GM21529 (cell line): ENCODE results near the gene ZC3H14.
A peak's percentile ranks its signal among the peaks of the same experiment; 100 is the strongest.

Experiments
- ATAC-seq: cut with Tn5 transposase; IDR thresholded peaks from one replicate; pipeline ENCODE4 v1.9.1; 2021; ENCODE audit not compliant: unreplicated experiment

Gene ZC3H14

DNA sequence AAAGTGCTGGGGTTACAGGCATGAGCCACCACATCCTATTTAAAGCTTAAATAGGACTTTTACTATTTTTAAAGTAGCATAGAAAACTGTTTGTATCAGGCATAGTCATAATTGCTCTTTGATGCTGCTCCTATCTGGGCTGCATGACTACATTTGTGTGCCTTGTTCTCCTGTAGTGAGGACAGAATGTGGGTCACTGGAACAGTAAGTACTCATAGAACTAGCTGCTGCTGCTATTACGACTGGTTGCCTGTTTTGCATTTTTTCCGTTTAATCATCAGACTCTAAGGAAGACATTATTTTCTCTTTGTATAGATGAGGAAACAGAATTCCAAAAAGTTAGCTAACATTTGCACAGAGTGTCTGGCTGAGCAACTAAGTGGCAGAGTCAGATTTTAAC is 42.8 kb downstream of the ZC3H14 start:
- ATAC-seq: no peak

DNA sequence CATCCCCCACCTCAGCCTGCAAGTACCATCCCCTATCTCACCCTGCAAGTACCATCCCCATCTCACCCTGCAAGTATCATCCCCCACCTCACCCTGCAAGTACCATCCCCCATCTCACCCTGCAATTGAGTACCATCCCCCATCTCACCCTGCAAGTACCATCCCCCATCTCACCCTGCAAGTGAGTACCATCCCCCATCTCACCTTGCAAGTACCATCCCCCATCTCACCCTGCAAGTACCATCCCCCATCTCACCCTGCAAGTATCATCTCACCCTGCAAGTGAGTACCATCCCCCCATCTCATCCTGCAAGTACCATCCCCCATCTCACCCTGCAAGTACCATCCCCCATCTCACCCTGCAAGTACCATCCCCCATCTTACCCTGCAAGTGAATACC is 45.0 kb downstream of the ZC3H14 start:
- no peak for ATAC-seq

DNA sequence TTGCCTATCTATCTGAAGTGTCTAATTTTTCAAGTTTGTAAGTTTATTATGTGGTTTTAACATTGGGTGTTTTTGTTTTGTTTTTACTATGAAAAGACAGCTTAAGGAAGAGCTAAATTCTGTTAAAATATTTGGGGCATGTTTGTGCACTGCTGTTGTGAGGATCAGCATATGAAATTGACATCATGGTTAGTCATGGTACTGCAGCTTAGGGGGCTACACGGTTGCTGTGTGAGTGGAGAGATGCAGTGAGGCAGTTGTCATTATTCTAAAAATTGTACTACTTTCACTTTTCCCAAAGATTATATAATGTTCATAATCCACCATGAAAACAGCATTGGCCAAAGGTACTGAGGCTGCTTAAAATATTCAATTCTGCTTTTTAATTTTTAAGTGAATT is 49.0 kb downstream of the ZC3H14 start:
- ATAC-seq: no peak

DNA sequence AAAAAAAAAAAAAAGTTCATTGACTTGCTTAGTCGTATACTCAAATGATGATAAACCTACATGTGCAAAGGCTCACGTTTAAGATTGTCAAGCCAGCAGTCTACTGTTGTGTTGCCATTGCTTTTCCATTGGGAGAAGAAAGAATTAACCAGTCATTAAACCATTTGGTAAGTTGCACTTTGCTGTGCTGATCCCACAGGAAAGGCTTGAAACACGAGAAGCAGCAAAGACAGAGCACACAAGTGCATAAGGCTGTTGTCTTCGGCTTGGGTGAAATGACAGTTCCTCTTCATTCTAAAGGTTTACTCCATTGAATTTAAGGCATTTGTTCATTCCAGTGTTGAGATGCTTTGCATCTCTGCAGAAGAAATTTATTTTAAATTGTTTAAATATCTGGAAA is 50.1 kb downstream of the ZC3H14 start:
- no peak for ATAC-seq

DNA sequence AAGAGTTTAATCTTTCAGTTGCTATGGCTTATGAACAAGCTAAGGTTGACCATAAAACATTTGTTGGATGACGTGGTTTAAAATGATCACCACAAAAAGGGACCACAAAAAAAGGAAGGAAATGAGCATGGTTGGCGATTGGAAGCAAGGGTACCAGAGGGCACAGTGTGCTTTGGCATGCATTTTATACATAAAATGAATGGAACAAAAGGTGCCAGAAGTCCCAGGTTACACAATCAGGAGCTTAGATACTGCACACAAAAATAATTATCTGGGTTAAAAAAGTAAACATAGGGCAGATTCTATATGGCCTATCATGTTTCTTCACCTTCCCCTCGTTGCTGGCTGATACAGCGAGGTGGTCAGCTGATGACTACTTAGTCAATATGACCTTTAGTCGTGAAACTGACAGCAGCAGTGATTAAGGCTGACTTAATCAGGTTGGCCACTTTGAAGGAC is 50.7 kb downstream of the ZC3H14 start:
- ATAC-seq: peak; percentile 54

DNA sequence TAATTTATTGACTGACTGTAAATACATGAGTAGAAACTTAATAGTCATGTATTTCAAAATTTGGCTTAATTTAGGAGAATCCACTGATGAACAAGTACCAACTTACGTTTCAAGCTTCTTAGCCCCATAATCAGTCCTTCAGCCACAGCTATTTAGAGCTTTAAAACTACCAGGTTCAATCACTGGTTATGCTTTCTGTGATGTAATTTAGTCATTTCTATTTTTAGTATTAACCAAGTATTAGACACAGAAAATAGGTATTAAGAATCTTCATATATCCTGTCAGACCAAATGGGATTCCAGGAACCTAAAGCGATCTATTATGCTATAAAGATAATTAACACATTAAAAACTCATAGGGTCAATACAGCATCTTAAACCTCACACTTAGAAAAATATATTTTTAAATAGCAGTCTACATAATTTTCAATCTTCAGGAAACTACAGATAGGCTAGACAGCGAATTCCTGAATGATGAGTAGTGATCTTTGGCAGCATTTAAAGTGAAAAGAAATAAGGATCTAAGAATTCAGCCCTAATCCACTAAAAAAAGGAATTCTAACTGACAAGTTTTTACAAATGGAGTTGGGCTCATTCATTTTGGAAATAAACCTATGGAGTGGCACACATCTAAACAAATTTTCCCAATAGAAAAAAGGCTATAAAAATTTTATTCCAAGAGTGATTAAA is 51.5 kb downstream of the ZC3H14 start:
- peak; percentile 61 for ATAC-seq

DNA sequence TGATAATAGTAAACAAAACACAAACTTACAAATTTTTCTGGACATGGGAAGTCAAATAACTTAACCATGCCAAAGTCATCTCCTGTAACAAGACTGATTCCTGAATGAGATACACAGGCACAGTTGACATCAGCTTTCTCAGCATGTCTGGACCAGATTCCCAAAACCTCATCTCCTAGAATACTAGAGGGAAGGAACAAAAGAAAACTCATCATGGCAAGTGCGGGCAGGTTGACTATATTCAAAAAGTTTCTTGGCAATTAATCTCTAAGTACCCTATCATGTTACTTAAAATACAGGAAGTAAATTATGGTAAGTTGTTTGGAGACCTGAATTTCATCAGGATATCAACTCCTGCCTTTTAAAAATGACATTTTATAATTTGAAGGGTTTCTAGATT is 53.9 kb downstream of the ZC3H14 start:
- no peak for ATAC-seq

DNA sequence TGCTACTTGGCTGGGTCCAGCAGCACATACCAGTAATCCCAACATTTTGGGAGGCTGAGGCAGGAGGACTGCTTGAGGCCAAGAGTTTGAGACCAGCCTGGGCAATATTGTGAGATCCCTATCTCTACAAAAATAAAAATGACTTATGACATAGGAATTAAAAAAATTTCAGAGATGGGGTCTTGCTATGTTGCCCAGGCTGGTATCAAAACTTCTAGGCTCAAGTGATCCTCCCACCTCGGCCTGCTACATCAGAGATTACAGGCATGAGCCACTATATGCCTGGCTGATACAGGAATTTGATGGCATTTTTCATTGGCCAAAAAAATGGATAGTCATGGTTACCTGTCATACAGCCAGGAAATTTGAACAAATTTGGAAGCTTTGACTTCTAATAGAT is 54.6 kb downstream of the ZC3H14 start:
- no peak for ATAC-seq

DNA sequence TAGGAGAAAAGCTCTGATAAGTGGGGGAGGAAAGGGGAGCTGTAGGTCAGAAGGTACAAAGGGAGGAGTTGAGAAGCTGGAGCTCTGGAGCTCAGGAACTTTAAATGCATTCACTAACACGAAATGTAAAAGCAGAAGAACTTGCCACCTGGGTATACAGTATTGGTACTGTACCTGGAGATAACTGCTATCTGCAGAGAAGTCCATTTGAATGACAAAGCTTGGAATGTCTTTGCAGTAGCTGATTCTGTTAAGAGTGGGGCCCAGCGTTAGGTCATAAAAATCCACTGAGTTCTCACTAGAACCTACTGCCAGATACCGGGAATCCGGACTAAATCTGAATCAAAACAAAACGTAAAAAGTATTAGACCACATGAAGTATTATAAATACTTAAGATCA is 55.6 kb downstream of the ZC3H14 start:
- no peak for ATAC-seq

DNA sequence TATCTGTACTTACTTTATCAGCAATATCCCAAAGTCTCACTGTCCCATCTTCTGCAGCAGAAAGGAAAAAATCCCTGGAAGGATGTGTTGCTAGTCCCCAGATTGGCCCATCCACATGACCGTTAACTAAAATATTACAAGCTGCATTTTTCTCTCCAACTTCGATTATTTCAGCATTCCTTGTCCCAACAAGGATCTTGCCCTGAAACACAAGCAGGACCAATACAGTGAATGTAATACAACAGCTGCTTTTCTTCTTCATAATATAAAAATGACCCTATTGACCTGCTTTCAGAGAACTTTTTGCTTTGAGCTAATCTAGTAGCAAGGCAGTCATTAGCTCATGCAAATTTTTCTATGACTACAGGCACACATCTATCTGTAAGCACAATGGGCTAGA is 58.3 kb downstream of the ZC3H14 start:
- no peak for ATAC-seq

DNA sequence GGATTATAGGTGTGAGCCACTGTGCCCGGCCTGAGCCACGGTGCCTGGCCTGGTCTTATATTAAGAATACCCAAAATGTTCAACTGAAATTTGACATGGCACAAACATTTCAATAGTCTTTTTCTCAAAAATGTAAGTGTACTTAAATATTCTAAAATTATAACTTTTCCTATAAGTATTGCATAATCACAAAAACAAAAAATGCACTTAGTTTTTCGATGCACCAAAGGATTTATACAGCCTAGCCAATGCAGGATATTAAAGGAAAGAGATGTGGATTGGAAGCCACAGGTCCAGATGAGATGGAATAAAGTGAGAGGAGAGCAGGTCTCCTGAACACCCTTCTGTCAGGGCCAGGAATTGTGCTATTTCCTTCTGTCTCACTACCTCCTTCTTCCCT is 62.8 kb downstream of the ZC3H14 start:
- no peak for ATAC-seq

DNA sequence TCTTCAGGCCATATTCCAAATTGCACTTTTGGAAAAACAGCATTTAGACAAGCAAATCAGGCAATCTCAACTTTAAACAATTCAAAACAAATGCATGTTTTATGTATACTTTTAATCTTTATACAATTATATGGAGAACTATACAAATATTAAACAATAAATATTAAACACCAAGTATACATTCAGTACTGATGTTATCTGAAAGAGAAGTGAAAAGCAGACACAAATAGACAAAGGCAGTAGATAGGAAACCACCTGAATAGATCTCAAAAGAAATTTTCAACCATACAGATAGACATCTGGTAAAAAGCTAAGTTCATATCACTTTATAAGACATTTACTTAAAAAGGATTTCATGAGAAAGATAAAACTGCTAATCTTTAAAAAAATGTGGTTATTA is 65.2 kb downstream of the ZC3H14 start:
- ATAC-seq: no peak

DNA sequence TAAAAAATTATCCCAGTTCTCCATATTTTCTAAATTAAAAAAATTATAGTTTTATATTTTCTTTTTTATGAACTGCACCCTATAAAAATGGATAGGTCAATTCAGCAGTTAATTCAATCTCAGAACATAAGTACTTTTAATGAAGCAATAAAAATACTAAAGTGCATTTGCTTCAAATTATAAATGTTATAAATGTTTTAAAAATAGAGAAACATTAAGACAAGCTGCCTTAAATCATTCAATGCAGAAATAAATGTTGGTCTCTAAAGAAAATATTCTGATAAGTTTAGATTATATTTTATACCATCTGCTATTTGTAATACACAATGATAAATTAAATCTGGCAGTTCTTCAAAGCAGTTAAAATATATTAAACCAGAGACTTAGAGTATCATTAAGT is 65.6 kb downstream of the ZC3H14 start:
- ATAC-seq: no peak

DNA sequence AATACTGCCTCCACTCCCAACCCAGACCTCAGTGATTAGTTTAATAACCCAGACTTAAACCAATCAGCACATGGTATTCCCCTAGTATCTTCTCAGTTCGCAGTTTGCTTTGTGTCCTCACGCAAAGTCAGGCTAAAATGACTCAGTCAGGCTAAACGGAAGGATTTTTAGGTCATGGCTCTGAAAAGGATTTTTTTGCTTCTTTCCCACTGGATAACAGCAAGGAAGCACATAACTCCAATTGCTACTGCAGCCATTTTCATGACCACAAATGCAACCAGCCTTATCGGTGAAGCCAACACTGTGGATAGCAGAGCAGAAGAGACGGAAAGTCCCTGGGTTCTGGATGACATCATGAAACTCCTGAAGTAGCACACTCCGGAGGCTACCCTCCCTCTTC is 67.7 kb downstream of the ZC3H14 start:
- peak; percentile 51 for ATAC-seq

DNA sequence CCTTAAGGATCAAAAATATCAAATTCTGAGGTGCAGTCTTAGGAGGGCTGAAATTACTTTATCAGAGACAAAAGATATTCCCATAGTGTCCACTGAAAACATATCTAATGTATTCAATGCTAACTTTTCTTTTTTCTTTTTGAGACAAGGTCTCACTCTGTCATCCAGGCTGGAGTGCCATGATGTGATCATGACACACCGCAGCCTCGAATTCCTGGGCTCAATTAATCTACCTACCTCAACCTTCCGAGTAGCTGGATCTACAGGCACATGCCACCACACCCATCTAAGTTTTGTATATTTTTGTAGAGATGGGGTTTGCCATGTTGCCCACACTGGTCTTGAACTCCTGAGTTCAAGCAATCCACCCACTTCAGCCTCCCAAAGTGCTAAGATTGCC is 68.3 kb downstream of the ZC3H14 start:
- ATAC-seq: no peak

DNA sequence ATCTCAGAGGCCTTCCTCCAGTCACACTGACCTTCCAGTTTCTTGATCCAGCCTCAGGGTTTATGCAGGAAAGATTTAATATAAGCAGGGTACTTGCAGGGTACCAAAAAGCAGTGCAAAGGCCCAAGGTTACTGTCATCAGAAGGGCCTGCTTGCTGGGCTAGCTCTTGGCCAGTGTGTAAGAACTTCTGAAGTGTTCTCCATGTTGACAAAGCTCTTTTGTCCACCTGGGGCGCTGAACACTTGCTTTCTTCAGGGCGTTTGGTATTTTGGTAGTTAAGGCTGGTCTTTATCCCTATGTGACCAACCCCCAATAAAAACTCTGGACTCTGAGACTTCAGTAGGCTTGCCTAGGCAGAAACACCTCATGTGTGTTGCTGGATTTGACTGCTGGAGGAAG is 69.7 kb downstream of the ZC3H14 start:
- no peak for ATAC-seq

DNA sequence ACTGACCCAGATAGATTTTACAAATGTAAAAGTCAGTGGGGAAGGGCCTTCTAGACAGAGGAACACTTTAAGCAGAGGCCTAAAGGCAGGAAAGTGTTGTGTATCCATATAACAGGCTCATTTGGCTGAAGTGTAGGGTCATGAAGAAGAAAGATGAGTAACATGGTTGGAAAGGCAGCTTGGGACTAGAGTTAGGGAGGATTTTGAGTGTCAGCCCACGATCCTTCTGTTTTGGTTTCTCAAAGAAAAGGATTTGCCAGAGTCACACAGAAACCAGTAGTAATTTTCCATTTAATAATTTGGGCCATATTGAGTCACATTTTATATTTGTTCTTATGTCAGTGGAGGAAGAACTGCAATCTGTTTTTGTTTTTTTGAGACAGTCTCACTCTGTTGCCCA is 76.4 kb downstream of the ZC3H14 start:
- no peak for ATAC-seq

DNA sequence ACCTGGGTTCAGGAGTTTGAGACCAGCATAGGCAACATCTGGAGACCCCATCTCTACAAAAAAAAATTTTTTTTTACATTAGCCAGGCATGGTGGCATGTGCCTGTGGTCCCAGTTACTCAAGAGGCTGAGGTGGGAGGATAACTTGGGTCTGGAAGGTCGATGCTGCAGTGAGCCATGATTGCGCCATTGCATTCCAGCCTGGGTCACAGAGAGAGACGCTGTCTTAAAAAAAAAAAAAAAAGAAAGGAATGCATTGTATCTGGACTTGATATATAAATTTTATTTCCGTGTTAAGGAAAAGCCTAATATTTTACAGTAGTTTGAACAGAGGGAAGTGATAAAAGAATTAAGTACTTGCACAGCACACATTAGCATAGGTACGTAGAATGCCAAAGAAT is 97.2 kb downstream of the ZC3H14 start:
- ATAC-seq: no peak

DNA sequence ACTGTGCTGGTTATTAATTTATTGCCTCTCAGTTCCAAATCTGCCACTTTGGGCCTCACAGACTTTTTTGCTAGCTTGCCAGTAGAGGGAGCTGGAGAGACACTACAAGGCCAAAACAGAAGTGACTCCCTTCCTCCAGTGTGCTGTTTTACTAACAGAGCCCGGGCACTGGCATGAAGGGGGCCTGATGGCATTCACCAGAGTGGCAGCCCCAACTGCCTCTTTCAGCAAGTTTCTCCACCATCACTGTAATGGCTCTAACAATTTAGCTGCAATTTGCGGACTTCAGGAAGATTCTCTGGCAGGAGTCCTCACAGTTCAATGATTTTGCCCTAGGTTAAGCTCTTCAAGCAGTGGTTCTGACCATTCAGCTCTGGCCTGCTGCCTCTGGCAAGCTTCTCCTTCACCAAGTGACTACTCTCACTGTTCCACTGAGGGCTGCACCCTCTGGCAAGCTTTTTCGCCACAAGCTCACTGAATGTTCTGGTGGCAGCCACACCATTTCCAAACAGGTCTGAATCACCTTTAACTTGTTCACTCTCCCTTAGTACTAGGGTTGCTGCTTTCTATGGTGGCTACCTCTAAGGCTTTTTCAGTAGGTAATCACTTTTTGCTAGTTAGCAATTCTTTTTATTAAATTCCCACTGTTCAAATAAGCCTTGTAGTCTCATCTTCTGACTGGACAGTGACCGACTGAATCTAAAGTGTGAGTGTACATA is 104.9 kb downstream of the ZC3H14 start:
- peak; percentile 64 for ATAC-seq

DNA sequence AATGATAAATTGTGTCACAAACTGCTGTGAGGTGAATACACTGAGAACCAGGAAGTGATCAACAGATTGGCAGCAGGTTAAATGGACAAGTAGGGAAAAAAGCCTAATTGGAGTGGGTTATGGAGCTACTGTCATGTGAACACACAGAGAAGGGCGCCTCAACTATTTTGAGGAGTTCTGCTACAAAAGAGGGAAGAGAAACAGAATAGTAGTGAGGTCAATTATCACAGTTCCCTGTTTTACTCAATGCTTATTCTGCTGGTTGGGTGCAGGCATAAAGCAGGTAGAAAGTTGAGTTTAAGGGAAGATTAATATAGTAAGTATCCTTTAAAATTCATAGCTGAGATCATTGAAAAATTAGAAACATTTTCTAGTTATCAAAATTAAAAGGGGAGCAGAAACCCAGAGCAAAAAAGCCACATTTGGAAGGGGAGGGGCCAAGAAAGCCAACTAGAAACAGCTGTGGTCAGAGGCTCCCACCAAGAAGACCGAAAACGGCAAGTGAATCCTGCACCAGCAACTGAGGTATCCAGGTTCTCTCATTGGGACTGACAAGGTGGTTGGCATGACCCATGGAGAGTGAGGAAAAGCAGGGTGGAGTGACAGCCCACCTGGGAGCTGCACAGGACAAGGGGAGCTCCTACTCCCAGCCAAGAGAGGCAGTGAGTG is 105.7 kb downstream of the ZC3H14 start:
- peak; percentile 83 for ATAC-seq

DNA sequence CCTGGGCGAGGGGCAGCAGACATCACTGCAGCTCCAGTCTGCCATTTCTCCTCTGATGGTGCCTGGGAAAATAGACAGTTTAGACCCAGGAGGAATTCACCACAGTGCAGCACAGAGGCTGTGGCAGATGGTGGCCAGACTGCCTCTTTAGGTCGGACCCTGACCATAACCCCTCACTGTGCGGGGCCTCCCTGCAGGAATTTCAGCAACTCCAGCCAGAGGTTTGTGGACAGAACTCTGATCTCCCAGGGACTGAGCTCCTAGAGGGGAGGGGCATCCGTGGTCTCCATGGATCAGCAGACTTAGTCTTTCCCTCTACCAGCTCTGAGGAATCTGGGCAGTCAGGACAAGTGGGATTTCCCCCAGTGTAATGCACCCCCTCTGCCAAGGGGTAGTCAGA is 106.5 kb downstream of the ZC3H14 start:
- ATAC-seq: no peak
